OCI-LY7 (cell line): ENCODE results near the gene TBPL2.

Source experiments
- EZH2phosphoT487 ChIP-seq: fragments of 200-600 bp; sonication (generic); IDR thresholded peaks from 2 replicates; pipeline ENCODE4 v1.6.1; 2018; ENCODE audit warnings: low read depth, borderline replicate concordance, mild to moderate bottlenecking, mixed run types, antibody characterized with exemption, low read length, moderate library complexity, mixed read lengths
- TF ChIP-seq, protein P1 (sequence below): fragments of 200-600 bp; sonication (generic); conservative IDR thresholded peaks from 2 replicates; pipeline ENCODE4 v1.5.1; 2014; ENCODE audit warnings: mild to moderate bottlenecking, antibody characterized with exemption, low read length, moderate library complexity, mixed read lengths

DNA sequence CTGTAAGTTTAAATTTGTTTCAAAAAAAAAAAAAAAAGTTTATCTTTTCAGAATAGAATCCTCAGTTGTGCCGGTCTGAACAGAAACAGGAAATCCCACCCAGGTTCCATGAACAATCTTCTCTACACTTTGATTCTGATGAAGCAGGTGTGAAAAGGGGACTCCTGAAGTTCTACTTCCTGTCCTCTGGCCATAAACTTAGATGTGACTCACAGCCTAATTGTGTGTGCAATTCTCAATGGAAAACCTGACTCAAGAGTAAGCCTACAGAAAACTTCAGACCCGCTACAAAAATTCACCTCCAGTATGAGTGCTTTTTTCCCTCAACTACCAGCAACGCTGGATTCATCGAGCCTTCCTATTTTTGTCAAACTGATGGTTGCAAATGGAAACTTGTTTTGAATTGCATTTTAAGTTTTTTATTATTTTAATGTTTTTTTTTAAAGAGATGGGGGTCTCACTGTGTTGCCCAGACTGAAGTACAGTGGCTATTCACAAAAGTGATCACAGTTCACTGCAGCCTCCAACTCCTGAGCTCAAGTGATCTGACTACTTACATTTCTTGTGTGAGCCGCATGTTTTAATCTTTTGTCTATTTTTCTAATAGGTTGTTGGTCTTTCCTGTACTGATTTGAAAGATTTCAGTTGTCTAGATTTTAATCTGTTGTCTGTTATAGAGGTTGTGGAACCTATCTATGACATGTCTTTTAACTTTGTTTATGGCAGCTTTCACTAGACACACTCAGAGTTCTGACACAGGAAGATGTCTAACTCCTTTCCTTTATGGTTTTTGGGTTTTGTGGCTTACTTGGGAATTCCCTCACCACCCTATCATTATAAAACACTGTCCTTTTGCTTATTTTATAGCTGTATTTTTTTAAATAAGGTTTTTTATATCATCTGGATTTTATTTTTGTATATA is 66.4 kb downstream of the TBPL2 start:
- TF ChIP-seq, protein P1, sequence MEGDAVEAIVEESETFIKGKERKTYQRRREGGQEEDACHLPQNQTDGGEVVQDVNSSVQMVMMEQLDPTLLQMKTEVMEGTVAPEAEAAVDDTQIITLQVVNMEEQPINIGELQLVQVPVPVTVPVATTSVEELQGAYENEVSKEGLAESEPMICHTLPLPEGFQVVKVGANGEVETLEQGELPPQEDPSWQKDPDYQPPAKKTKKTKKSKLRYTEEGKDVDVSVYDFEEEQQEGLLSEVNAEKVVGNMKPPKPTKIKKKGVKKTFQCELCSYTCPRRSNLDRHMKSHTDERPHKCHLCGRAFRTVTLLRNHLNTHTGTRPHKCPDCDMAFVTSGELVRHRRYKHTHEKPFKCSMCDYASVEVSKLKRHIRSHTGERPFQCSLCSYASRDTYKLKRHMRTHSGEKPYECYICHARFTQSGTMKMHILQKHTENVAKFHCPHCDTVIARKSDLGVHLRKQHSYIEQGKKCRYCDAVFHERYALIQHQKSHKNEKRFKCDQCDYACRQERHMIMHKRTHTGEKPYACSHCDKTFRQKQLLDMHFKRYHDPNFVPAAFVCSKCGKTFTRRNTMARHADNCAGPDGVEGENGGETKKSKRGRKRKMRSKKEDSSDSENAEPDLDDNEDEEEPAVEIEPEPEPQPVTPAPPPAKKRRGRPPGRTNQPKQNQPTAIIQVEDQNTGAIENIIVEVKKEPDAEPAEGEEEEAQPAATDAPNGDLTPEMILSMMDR = no peak
- no peak for TF ChIP-seq EZH2phosphoT487
